Neural progenitor cell (in vitro differentiated cells): ENCODE results near the gene HEXB.

Experiments used
- CTCF ChIP-seq: fragments of 200-600 bp; sonication (generic); IDR thresholded peaks from 2 replicates; pipeline ENCODE4 v1.5.1; 2017; ENCODE audit warnings: antibody characterized with exemption, mild to moderate bottlenecking
- EZH2 ChIP-seq: fragments of 200-600 bp; sonication (generic); IDR thresholded peaks from 2 replicates; pipeline ENCODE4 v1.6.1; 2017; ENCODE audit warnings: antibody characterized with exemption, mild to moderate bottlenecking, moderate library complexity
- EZH2phosphoT487 ChIP-seq: fragments of 200-600 bp; sonication (generic); IDR thresholded peaks from 2 replicates; pipeline ENCODE4 v1.6.1; 2017; ENCODE audit warnings: antibody characterized with exemption

GRCh38 chr5:74643111-74643562, 41.9 kb upstream of the HEXB start:
- TF ChIP-seq CTCF (no peak), EZH2phosphoT487 (no peak), EZH2 (no peak)
